Thoracic aorta (tissue), 2 donors: ENCODE results near the gene CELF5. TPM values are rescaled to one million over a fixed set of nuclear protein-coding genes. Genes with fewer than 3 reads are reported as not detected.

Experiments used
- ATAC-seq: fragments of 150-250 bp; one replicate; pipeline ENCODE4 v1.8.0; 2017; ENCODE audit warnings: low read depth; ENCODE audit not compliant: insufficient number of reproducible peaks, low FRiP score
- DNase-seq: peaks from one replicate; pipeline ENCODE4 v3.0.0-alpha.2; 2020; ENCODE audit warnings: low spot score
- H3K27ac ChIP-seq, 2 donors: fragments of 200-600 bp; sonication (generic); 1 replicate in 1 of 2; 2 replicates in 1 of 2; pipeline ENCODE4 v1.5.1; 2016; ENCODE audit warnings: mild to moderate bottlenecking in 2 of 2, moderate library complexity in 2 of 2
- H3K27me3 ChIP-seq: fragments of 200-600 bp; sonication (generic); replicated peaks from 2 replicates; pipeline ENCODE4 v1.6.0; 2016; ENCODE audit warnings: mild to moderate bottlenecking; ENCODE audit not compliant: insufficient read depth
- H3K36me3 ChIP-seq: fragments of 200-600 bp; sonication (generic); one replicate; pipeline ENCODE4 v1.5.1; 2016
- H3K4me1 ChIP-seq, 2 donors: fragments of 200-600 bp; sonication (generic); 1 replicate in 1 of 2; 2 replicates in 1 of 2; pipeline versions ENCODE4 v1.5.1 to v1.6.0; 2016; ENCODE audit warnings: low read depth in 2 of 2, mild to moderate bottlenecking in 1 of 2; ENCODE audit not compliant: control insufficient read depth in 1 of 2
- H3K4me3 ChIP-seq: fragments of 200-600 bp; sonication (generic); 2 replicates; pipeline ENCODE4 v1.5.1; 2016; ENCODE audit warnings: mild to moderate bottlenecking
- H3K9me3 ChIP-seq: fragments of 200-600 bp; sonication (generic); 2 replicates; pipeline ENCODE4 v1.5.1; 2016
- total RNA-seq, 2 donors: library from RNA; depleted of rRNA; stranded (reverse); fragments of >200 nt; gene quantifications; one replicate each; pipeline versions ENCODE4 v1.1.0 to v1.2.3, GENCODE V29; 2016
- TF ChIP-seq, protein P1 (sequence below): fragments of 200-600 bp; sonication (generic); IDR thresholded peaks from one replicate; pipeline ENCODE4 v1.5.1; 2019; ENCODE audit warnings: antibody characterized with exemption

CELF5 gene
- total RNA-seq, 2 donors from 2014 or later = not detected

DNA sequence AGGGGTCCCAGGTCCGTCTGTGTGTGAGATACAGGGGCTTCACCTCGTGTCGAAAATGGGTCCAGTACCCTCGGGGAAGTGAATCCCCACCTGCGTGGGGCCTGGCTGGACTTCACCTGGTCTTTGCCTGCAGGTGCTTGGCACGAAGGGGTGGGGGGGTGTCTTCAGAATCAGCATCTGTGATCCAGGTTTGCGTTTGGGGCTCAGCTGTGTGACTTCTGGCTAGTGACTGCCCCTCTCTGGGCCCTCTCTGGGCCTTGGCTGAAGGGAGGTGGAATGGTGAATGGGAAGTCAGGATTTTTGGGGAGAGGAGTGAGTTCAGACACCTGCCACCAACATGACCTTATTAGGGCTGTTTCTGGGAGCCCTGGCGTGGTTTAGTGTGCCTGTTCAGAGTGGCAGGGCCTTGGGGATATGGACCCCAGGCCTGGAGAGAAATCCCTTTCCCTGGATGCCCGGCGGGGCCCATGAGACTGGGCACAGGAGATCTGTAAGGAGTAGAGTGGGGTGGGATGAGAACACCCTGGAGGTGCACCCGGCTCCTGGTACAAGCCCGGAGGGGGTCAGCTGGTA, 2.7 kb downstream of the CELF5 start:
- H3K36me3 ChIP-seq = no peaks in the 10 kb centered on the region
- peaks cover 0 to 4% of the 10 kb centered on the region in 2 donors for H3K4me1 ChIP-seq
- DNase-seq = no peak
- TF ChIP-seq, protein P1, sequence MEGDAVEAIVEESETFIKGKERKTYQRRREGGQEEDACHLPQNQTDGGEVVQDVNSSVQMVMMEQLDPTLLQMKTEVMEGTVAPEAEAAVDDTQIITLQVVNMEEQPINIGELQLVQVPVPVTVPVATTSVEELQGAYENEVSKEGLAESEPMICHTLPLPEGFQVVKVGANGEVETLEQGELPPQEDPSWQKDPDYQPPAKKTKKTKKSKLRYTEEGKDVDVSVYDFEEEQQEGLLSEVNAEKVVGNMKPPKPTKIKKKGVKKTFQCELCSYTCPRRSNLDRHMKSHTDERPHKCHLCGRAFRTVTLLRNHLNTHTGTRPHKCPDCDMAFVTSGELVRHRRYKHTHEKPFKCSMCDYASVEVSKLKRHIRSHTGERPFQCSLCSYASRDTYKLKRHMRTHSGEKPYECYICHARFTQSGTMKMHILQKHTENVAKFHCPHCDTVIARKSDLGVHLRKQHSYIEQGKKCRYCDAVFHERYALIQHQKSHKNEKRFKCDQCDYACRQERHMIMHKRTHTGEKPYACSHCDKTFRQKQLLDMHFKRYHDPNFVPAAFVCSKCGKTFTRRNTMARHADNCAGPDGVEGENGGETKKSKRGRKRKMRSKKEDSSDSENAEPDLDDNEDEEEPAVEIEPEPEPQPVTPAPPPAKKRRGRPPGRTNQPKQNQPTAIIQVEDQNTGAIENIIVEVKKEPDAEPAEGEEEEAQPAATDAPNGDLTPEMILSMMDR = no peak
- H3K27ac ChIP-seq = no peak overlapping the region
- no peak for ATAC-seq
- peaks cover 4% of the 10 kb centered on the region for H3K27me3 ChIP-seq
- no peak overlapping the region for H3K4me3 ChIP-seq
- H3K9me3 ChIP-seq = no peaks in the 10 kb centered on the region

DNA sequence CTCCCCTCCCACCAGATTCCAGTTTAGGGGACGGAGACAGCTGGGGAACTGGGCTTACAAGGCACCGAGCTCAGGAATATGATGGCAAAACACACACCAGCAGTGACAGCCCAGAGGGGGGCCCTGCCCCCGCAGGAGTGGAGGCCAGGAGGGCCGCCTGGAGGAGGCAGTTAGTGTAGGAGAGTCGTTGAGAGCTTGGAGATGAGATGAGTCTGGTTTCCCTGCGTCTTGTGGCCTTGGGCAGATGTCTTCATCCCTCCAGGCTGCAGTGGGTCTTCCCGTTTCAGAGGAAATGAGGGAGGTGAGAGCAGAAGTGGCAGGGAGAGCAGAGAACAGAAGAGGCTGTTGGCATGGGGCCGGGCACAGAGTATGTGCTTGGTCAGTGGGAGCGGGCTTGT, 4.9 kb downstream of the CELF5 start:
- no peaks in the 10 kb centered on the region for H3K27me3 ChIP-seq
- H3K4me1 ChIP-seq = peaks cover 0 to under 1% of the 10 kb centered on the region in 2 donors
- TF ChIP-seq, protein P1 = no peak
- no peak for DNase-seq
- H3K27ac ChIP-seq = no peak overlapping the region
- no peaks in the 10 kb centered on the region for H3K9me3 ChIP-seq
- no peak overlapping the region for H3K4me3 ChIP-seq
- no peak for ATAC-seq
- no peaks in the 10 kb centered on the region for H3K36me3 ChIP-seq

DNA sequence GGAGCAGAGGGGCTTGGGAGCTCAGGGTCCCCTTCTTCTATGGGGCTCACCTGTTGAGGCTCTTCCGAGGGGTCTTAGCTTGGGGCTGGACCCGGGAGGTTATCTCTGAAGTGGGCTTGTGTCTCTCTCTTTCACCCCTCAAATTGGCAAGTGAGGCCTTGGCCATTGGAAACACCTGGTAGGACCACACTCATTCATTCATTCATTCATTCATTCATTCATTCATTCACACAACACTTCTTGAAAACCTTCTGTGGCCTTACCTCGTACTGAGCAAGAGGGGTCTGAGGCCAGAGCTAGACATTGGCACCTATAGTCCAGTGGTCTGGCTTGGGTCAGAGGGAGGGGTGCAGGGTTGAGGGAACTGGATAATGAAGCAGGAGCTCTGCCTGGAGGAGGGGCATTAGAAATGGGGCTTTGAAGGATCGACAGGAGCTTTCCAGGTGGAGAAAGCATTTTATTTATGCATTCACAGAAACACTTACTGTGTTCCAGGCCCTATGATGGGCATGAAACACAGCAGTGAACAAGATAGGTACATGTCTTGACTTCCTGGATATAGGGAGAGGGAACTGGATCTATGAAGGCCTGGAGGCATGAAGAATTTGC, 5.5 kb downstream of the CELF5 start:
- Histone ChIP-seq H3K4me1 (no peaks in the 10 kb centered on the region), H3K9me3 (no peaks in the 10 kb centered on the region), H3K4me3 (no peak overlapping the region), H3K36me3 (no peaks in the 10 kb centered on the region), H3K27ac (no peak overlapping the region), H3K27me3 (no peaks in the 10 kb centered on the region)
- DNase-seq = no peak
- no peak for ATAC-seq
- TF ChIP-seq, protein P1 = no peak

DNA sequence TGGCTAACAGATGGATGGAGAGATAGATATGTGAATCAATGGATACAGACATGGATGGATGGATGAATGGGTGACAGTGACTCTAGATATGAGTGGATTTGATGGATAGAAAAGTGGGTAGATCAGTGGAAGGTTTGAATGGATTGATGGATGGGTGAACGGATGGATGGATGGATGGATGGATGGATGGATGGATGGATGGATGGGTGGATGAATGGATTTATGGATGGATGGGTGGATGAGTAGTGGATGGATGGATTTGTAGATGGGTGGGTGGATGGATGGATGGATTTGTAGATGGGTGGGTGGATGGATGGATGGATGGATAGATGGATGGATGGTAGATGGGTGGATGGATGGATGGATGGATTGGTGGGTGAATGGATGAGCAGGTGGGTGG, 6.8 kb downstream of the CELF5 start:
- TF ChIP-seq, protein P1 = no peak
- Histone ChIP-seq H3K4me1 (no peaks in the 10 kb centered on the region), H3K9me3 (no peaks in the 10 kb centered on the region), H3K27ac (no peak overlapping the region), H3K27me3 (no peaks in the 10 kb centered on the region), H3K4me3 (no peak overlapping the region), H3K36me3 (no peaks in the 10 kb centered on the region)
- DNase-seq = no peak
- ATAC-seq = no peak

DNA sequence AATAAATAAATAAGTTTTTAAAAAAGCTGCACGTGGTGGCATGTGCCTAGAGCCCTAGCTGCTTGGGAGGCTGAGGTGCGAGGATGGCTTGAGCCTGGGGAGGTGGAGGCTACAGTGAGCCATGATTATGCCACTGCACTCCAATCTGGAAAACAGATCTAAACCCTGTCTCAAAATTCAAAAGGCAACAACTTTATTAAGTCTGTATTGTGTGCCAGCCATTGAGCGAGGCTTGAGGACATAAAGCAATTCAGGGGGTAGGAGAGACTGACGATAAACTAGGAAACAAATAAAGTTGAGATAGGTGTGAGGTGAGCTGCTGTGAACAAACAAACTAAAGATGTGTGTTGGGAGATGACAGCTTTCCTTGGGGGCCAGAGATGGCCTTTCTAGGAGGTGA, 8.7 kb downstream of the CELF5 start:
- Histone ChIP-seq H3K4me3 (no peak overlapping the region), H3K27me3 (no peaks in the 10 kb centered on the region), H3K4me1 (no peaks in the 10 kb centered on the region), H3K36me3 (no peaks in the 10 kb centered on the region), H3K9me3 (no peaks in the 10 kb centered on the region), H3K27ac (no peak overlapping the region)
- TF ChIP-seq, protein P1 = no peak
- DNase-seq = no peak
- ATAC-seq = no peak
